Measurements from ENCODE around the gene FBN1. TPM values are rescaled to one million over a fixed set of nuclear protein-coding genes. Genes with fewer than 3 reads are reported as not detected.

FBN1 gene
- total RNA-seq, 4 donors from 2014 or later = 17.6 to 106 (median 31.2) TPM

DNA sequence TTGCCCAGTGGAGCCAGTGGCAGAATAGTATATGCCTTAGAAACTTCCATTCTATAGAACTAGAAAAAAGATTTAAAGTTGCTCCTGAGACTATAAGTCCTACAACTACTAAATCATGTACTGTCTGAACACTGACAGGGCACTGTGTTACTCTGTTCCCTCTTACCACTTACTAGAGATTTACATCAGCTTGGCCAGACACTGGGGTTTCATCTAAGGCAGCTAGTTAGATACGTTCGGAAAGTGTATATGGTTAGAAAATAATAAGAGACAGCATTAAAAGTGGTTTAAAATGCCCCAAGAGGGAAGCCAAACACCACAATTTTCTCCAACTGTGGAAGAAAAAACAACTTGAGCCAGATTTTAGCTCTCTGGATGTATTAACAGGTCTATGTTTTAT is 97.1 kb downstream of the FBN1 start:
- no peaks in the 10 kb centered on the region for H3K27me3 ChIP-seq
- no peaks in the 10 kb centered on the region for H3K36me3 ChIP-seq
- in situ Hi-C loops (cut with MboI; ENCODE audit: low pct_ligation_motif_present in 1 of 4, low pct_unique_long_range_greater_than_20kb in 1 of 4, low sequenced_read_pairs in 3 of 4) = no loop called here
- WGBS, 2 donors (ENCODE audit: low coverage in 1 of 2) = 86 to 90% methylated on average over 2 of the region's 2 CpGs
- no peak for DNase-seq
- TF ChIP-seq POLR2AphosphoS5 (IDR thresholded peaks at IDR 0.05) (no peak), EP300 (IDR thresholded peaks at IDR 0.05; ENCODE audit: low read depth) (no peak), POLR2A (IDR thresholded peaks at IDR 0.05) (no peak)
- H3K4me3 ChIP-seq = no peak overlapping the region
- H3K27ac ChIP-seq = no peak overlapping the region
- no peaks in the 10 kb centered on the region for H3K4me1 ChIP-seq
- no peaks in the 10 kb centered on the region for H3K9me3 ChIP-seq
- intact Hi-C loops (cut with DNase I; ENCODE audit: low total_unique reads) = no loop called here

DNA sequence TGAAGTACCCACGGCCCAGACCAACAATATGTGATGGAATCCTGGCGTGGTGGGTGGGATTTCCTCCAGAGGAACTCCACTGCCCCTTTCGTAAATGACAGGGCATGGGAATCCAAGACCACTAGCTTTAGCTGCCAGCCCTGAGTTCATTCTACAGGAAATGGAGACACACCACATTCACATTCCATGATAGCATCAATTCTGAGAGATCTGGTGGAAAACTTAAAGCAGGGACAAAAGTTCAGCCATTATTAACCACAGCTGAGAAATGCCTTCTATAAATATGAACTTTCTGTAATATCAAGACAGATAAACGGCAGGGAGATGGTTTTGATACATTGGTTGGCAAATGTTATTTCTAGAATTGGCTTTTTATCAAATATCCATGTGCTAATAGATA is 98.2 kb downstream of the FBN1 start:
- no peak for TF ChIP-seq POLR2AphosphoS5 (IDR thresholded peaks at IDR 0.05)
- TF ChIP-seq POLR2A (IDR thresholded peaks at IDR 0.05) = no peak
- no peak for TF ChIP-seq EP300 (IDR thresholded peaks at IDR 0.05; ENCODE audit: low read depth)
- TF ChIP-seq, protein P1, sequence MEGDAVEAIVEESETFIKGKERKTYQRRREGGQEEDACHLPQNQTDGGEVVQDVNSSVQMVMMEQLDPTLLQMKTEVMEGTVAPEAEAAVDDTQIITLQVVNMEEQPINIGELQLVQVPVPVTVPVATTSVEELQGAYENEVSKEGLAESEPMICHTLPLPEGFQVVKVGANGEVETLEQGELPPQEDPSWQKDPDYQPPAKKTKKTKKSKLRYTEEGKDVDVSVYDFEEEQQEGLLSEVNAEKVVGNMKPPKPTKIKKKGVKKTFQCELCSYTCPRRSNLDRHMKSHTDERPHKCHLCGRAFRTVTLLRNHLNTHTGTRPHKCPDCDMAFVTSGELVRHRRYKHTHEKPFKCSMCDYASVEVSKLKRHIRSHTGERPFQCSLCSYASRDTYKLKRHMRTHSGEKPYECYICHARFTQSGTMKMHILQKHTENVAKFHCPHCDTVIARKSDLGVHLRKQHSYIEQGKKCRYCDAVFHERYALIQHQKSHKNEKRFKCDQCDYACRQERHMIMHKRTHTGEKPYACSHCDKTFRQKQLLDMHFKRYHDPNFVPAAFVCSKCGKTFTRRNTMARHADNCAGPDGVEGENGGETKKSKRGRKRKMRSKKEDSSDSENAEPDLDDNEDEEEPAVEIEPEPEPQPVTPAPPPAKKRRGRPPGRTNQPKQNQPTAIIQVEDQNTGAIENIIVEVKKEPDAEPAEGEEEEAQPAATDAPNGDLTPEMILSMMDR (IDR thresholded peaks at IDR 0.05) = no peak
- no peak for DNase-seq
- Histone ChIP-seq H3K27ac (no peak overlapping the region), H3K27me3 (no peaks in the 10 kb centered on the region), H3K4me1 (peaks cover 0 to 2% (median 0%) of the 10 kb centered on the region in 4 donors), H3K9me3 (no peaks in the 10 kb centered on the region), H3K36me3 (no peaks in the 10 kb centered on the region), H3K4me3 (no peak overlapping the region)
- intact Hi-C loops (cut with DNase I; ENCODE audit: low total_unique reads) = no loop called here
- in situ Hi-C loops (cut with MboI; ENCODE audit: low pct_ligation_motif_present in 1 of 4, low pct_unique_long_range_greater_than_20kb in 1 of 4, low sequenced_read_pairs in 3 of 4) = no loop called here
- 70 to 76% methylated on average over 4 of the region's 4 CpGs for WGBS, 2 donors (ENCODE audit: low coverage in 1 of 2)

DNA sequence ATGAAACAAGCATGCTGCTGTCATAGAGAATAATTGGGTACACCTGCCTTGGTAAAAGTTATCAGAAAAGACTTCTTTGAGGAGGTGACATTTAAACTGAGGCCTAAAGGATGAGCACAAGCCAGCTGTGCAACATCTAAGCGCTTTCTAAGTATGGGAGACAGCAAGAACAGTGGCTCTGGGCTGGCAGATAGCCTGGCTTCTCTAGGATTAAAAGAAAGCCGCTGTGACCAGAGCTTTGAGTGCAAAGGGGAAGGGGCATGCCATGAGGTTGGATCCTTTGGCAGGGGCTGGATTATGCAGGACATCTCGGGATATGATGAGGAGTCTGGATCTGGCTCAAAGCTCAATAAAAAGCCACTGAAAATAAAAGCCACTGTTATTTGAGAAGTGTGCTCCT is 99.2 kb downstream of the FBN1 start:
- WGBS, 2 donors (ENCODE audit: low coverage in 1 of 2) = 71 to 79% methylated on average over 2 to 3 of the region's 3 CpGs
- TF ChIP-seq POLR2A (IDR thresholded peaks at IDR 0.05) = no peak
- no peak for TF ChIP-seq EP300 (IDR thresholded peaks at IDR 0.05; ENCODE audit: low read depth)
- no peak for TF ChIP-seq POLR2AphosphoS5 (IDR thresholded peaks at IDR 0.05)
- TF ChIP-seq, protein P1 (IDR thresholded peaks at IDR 0.05) = no peak
- intact Hi-C loops (cut with DNase I; ENCODE audit: low total_unique reads) (no loop called here), in situ Hi-C loops (cut with MboI; ENCODE audit: low pct_ligation_motif_present in 1 of 4, low pct_unique_long_range_greater_than_20kb in 1 of 4, low sequenced_read_pairs in 3 of 4) (no loop called here)
- no peaks in the 10 kb centered on the region for H3K36me3 ChIP-seq
- DNase-seq = no peak
- H3K4me1 ChIP-seq = peaks cover 0 to 4% (median 0%) of the 10 kb centered on the region in 4 donors
- H3K27ac ChIP-seq = no peak overlapping the region
- no peak overlapping the region for H3K4me3 ChIP-seq
- no peaks in the 10 kb centered on the region for H3K9me3 ChIP-seq
- no peaks in the 10 kb centered on the region for H3K27me3 ChIP-seq

DNA sequence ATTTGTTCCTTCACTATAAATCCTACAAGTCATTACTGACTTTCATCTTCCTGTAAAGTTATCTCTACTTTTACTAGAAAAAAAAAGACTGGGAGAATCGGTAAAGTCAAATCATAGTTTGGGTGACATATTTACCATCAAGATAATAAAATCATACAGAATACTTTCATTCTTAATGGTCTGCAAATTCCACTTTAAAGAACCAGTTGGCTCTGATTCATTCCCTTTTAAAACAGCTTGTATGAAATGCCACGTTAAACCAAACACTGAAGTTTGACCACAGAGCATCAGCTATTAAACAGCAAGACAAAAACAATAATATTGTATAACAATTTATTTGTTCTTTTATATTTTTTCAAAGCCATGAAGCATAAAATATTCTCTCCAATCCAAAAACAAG is 100.7 kb downstream of the FBN1 start:
- TF ChIP-seq POLR2A (IDR thresholded peaks at IDR 0.05) = no peak
- TF ChIP-seq, protein P1 (IDR thresholded peaks at IDR 0.05) = no peak
- TF ChIP-seq EP300 (IDR thresholded peaks at IDR 0.05; ENCODE audit: low read depth) = no peak
- no peak for TF ChIP-seq POLR2AphosphoS5 (IDR thresholded peaks at IDR 0.05)
- H3K4me3 ChIP-seq = no peak overlapping the region
- peaks cover 0 to 4% (median 0%) of the 10 kb centered on the region in 4 donors for H3K4me1 ChIP-seq
- H3K27ac ChIP-seq = no peak overlapping the region
- DNase-seq = no peak
- H3K9me3 ChIP-seq = no peaks in the 10 kb centered on the region
- 40 to 48% methylated on average over 2 of the region's 2 CpGs for WGBS, 2 donors (ENCODE audit: low coverage in 1 of 2)
- in situ Hi-C loops (cut with MboI; ENCODE audit: low pct_ligation_motif_present in 1 of 4, low pct_unique_long_range_greater_than_20kb in 1 of 4, low sequenced_read_pairs in 3 of 4) = no loop called here
- no peaks in the 10 kb centered on the region for H3K27me3 ChIP-seq
- H3K36me3 ChIP-seq = no peaks in the 10 kb centered on the region
- intact Hi-C loops (cut with DNase I; ENCODE audit: low total_unique reads) = no loop called here
